ENCODE data around the gene VWA7. TPM values are rescaled to one million over a fixed set of nuclear protein-coding genes. Genes with fewer than 3 reads are reported as not detected.

VWA7 gene
- total RNA-seq, 1 donor from 2014 or later = 3.0 TPM

- Mint-ChIP-seq H3K27ac (no peak overlapping the region), H3K36me3 (ENCODE audit: low read depth) (peaks cover 28% of the 10 kb centered on the region), H3K4me3 (no peak overlapping the region), H3K9me3 (no peaks in the 10 kb centered on the region), H3K27me3 (no peaks in the 10 kb centered on the region), H3K4me1 (peaks cover 14% of the 10 kb centered on the region)
- intact Hi-C loops (cut with micrococcal nuclease) = no loop called here
- DNase-seq = no peak
Observed at GRCh38 chr6:31765910-31766794, 11.0 kb downstream of the VWA7 start.

- DNase-seq = no peak
- Mint-ChIP-seq H3K27me3 (no peaks in the 10 kb centered on the region), H3K27ac (no peak overlapping the region), H3K4me3 (no peak overlapping the region), H3K9me3 (no peaks in the 10 kb centered on the region), H3K4me1 (peaks cover 13% of the 10 kb centered on the region), H3K36me3 (ENCODE audit: low read depth) (peaks cover 34% of the 10 kb centered on the region)
- intact Hi-C loops (cut with micrococcal nuclease) = no loop called here
Observed at GRCh38 chr6:31765559-31765909, 11.6 kb downstream of the VWA7 start.

GRCh38 chr6:31764198-31764597 is 12.9 kb downstream of the VWA7 start:
- Mint-ChIP-seq H3K4me3 (no peak overlapping the region), H3K27ac (peak overlapping the region; percentile 22), H3K36me3 (ENCODE audit: low read depth) (peaks cover 35% of the 10 kb centered on the region), H3K27me3 (no peaks in the 10 kb centered on the region), H3K4me1 (peaks cover 7% of the 10 kb centered on the region), H3K9me3 (no peaks in the 10 kb centered on the region)
- DNase-seq = peak; percentile 55
- intact Hi-C loops (cut with micrococcal nuclease) = no loop called here

GRCh38 chr6:31763619-31763940 is 13.5 kb downstream of the VWA7 start:
- intact Hi-C loops (cut with micrococcal nuclease) = no loop called here
- Mint-ChIP-seq H3K36me3 (ENCODE audit: low read depth) (peaks cover 40% of the 10 kb centered on the region), H3K27me3 (no peaks in the 10 kb centered on the region), H3K9me3 (no peaks in the 10 kb centered on the region), H3K4me3 (no peak overlapping the region), H3K4me1 (peaks cover 5% of the 10 kb centered on the region), H3K27ac (peak overlapping the region; percentile 34)
- DNase-seq = no peak

- H3K4me1 Mint-ChIP-seq = peaks cover 5% of the 10 kb centered on the region
- H3K9me3 Mint-ChIP-seq = no peaks in the 10 kb centered on the region
- no peak for DNase-seq
- intact Hi-C loops (cut with micrococcal nuclease) = no loop called here
- no peaks in the 10 kb centered on the region for H3K27me3 Mint-ChIP-seq
- peak overlapping the region; percentile 34 for H3K27ac Mint-ChIP-seq
- peaks cover 41% of the 10 kb centered on the region for H3K36me3 Mint-ChIP-seq (ENCODE audit: low read depth)
- H3K4me3 Mint-ChIP-seq = no peak overlapping the region
Observed at GRCh38 chr6:31762878-31763618, 14.1 kb downstream of the VWA7 start.

GRCh38 chr6:31762356-31762755 is 14.8 kb downstream of the VWA7 start, which contains the start of gene SAPCD1:
Gene SAPCD1, plus strand, starts transcription at chr6:31762656. Its CDS starts 399 bp downstream, at chr6:31763055.
- no peak for DNase-seq
- peak within 1 kb of the TSS; percentile 34 for H3K27ac Mint-ChIP-seq
- H3K27me3 Mint-ChIP-seq = no peaks in the 10 kb centered on the region
- no peaks in the 10 kb centered on the region for H3K9me3 Mint-ChIP-seq
- H3K4me3 Mint-ChIP-seq = no peak within 1 kb of the TSS
- intact Hi-C loops (cut with micrococcal nuclease) = no loop called here
- peaks cover 5% of the 10 kb centered on the region for H3K4me1 Mint-ChIP-seq
- peaks cover 38% of the 10 kb centered on the region for H3K36me3 Mint-ChIP-seq (ENCODE audit: low read depth)

- intact Hi-C loops (cut with micrococcal nuclease) = no loop called here
- no peaks in the 10 kb centered on the region for H3K9me3 Mint-ChIP-seq
- H3K36me3 Mint-ChIP-seq (ENCODE audit: low read depth) = peaks cover 36% of the 10 kb centered on the region
- H3K27ac Mint-ChIP-seq = no peak overlapping the region
- no peaks in the 10 kb centered on the region for H3K27me3 Mint-ChIP-seq
- DNase-seq = no peak
- H3K4me3 Mint-ChIP-seq = no peak overlapping the region
- peaks cover 5% of the 10 kb centered on the region for H3K4me1 Mint-ChIP-seq
Observed at GRCh38 chr6:31761343-31761742, 15.8 kb downstream of the VWA7 start.

GRCh38 chr6:31760790-31761189 is 16.3 kb downstream of the VWA7 start:
- Mint-ChIP-seq H3K27me3 (no peaks in the 10 kb centered on the region), H3K36me3 (ENCODE audit: low read depth) (peaks cover 36% of the 10 kb centered on the region), H3K4me1 (peaks cover 5% of the 10 kb centered on the region), H3K27ac (no peak overlapping the region), H3K4me3 (no peak overlapping the region), H3K9me3 (no peaks in the 10 kb centered on the region)
- DNase-seq = no peak
- intact Hi-C loops (cut with micrococcal nuclease) = no loop called here

- Mint-ChIP-seq H3K9me3 (no peaks in the 10 kb centered on the region), H3K4me1 (no peaks in the 10 kb centered on the region)
Observed at GRCh38 chr6:31758281-31758680, 18.8 kb downstream of the VWA7 start.

GRCh38 chr6:31752739-31753319 is 24.3 kb downstream of the VWA7 start:
- intact Hi-C loops (cut with micrococcal nuclease) = no loop called here
- Mint-ChIP-seq H3K36me3 (ENCODE audit: low read depth) (peaks cover 14% of the 10 kb centered on the region), H3K4me3 (no peak overlapping the region), H3K4me1 (no peaks in the 10 kb centered on the region), H3K27ac (no peak overlapping the region), H3K9me3 (no peaks in the 10 kb centered on the region), H3K27me3 (no peaks in the 10 kb centered on the region)
- no peak for DNase-seq

More at GRCh38 chr6:31758281-31758680, 18.8 kb downstream of the VWA7 start:
- intact Hi-C loops (cut with micrococcal nuclease) = no loop called here
- Mint-ChIP-seq H3K36me3 (ENCODE audit: low read depth) (peaks cover 30% of the 10 kb centered on the region), H3K4me3 (no peak overlapping the region), H3K27me3 (no peaks in the 10 kb centered on the region), H3K27ac (peak overlapping the region; percentile 1)
- no peak for DNase-seq

- H3K36me3 Mint-ChIP-seq (ENCODE audit: low read depth) = peaks cover 21% of the 10 kb centered on the region
- H3K27ac Mint-ChIP-seq = no peak overlapping the region
- peaks cover 3% of the 10 kb centered on the region for H3K4me1 Mint-ChIP-seq
- H3K9me3 Mint-ChIP-seq = no peaks in the 10 kb centered on the region
- H3K27me3 Mint-ChIP-seq = no peaks in the 10 kb centered on the region
- no peak for DNase-seq
- no peak overlapping the region for H3K4me3 Mint-ChIP-seq
- intact Hi-C loops (cut with micrococcal nuclease) = no loop called here
Observed at GRCh38 chr6:31750411-31751022, 26.6 kb downstream of the VWA7 start.

GRCh38 chr6:31749301-31750036 is 27.7 kb downstream of the VWA7 start:
- no peaks in the 10 kb centered on the region for H3K9me3 Mint-ChIP-seq
- peaks cover 7% of the 10 kb centered on the region for H3K4me1 Mint-ChIP-seq
- H3K27me3 Mint-ChIP-seq = no peaks in the 10 kb centered on the region
- no peak overlapping the region for H3K4me3 Mint-ChIP-seq
- H3K27ac Mint-ChIP-seq = peak overlapping the region; percentile 10
- DNase-seq = no peak
- intact Hi-C loops (cut with micrococcal nuclease) = no loop called here
- peaks cover 28% of the 10 kb centered on the region for H3K36me3 Mint-ChIP-seq (ENCODE audit: low read depth)

- Mint-ChIP-seq H3K27me3 (no peaks in the 10 kb centered on the region), H3K9me3 (no peaks in the 10 kb centered on the region), H3K4me1 (peaks cover 33% of the 10 kb centered on the region), H3K4me3 (no peak overlapping the region), H3K27ac (no peak overlapping the region), H3K36me3 (ENCODE audit: low read depth) (peaks cover 58% of the 10 kb centered on the region)
- intact Hi-C loops (cut with micrococcal nuclease) = no loop called here
- no peak for DNase-seq
Observed at GRCh38 chr6:31744422-31744821, 32.7 kb downstream of the VWA7 start.

Measured in activated CD4-positive, alpha-beta T cell treated with anti-CD3 and anti-CD28 coated beads, Interleukin-2, amount 10 ng/mL, durations not matched to agents 24 days and 14 days (primary cell).